GM12874 (cell line): ENCODE measurements around the gene SMAD1.

Experiments used
- TF ChIP-seq, protein P1 (sequence below): IDR thresholded peaks from 2 replicates; pipeline ENCODE4 v1.5.1; 2011; ENCODE audit warnings: low read depth, mild to moderate bottlenecking, control low read depth, low read length, moderate library complexity; ENCODE audit not compliant: insufficient read depth

SMAD1 gene

DNA sequence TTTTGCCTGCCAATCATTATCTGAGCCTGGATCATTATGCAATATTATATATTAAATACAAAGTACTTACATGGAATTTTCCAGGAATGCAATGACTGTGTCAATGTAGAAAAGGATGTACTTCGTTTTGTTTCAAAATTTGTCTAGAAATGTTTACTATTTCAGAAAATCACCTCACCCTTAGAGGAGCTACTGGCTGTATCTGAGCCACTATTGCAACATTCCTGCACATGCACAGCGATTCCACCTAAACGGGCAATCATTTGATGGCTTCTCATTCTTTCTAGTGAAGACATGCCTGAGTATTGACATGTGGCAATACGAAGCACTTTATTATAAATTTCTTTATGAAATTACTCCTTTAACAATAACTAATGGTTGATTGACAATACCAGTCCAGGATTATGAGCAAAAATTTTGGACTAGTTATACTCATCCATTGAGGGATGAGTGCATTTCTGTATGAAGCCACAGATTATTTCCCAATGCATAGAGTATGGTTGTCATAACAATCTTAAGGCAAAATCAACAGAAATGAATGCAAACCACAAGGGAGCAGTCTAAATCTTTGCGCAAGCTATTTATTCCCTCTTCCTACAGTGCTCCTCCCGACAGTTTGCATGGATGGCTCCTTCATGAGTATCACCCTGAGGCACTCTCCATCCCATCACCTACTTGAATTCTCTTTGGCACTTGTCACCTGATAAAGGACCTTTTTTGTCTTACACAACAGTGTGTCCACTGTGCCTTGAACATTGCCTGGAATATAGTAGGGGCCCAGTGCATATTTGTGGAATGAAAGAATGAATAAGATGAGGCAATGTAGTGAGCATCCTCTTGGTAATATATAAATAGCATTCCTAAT lies 101.8 kb downstream of the SMAD1 start:
- TF ChIP-seq, protein P1, sequence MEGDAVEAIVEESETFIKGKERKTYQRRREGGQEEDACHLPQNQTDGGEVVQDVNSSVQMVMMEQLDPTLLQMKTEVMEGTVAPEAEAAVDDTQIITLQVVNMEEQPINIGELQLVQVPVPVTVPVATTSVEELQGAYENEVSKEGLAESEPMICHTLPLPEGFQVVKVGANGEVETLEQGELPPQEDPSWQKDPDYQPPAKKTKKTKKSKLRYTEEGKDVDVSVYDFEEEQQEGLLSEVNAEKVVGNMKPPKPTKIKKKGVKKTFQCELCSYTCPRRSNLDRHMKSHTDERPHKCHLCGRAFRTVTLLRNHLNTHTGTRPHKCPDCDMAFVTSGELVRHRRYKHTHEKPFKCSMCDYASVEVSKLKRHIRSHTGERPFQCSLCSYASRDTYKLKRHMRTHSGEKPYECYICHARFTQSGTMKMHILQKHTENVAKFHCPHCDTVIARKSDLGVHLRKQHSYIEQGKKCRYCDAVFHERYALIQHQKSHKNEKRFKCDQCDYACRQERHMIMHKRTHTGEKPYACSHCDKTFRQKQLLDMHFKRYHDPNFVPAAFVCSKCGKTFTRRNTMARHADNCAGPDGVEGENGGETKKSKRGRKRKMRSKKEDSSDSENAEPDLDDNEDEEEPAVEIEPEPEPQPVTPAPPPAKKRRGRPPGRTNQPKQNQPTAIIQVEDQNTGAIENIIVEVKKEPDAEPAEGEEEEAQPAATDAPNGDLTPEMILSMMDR = no peak

DNA sequence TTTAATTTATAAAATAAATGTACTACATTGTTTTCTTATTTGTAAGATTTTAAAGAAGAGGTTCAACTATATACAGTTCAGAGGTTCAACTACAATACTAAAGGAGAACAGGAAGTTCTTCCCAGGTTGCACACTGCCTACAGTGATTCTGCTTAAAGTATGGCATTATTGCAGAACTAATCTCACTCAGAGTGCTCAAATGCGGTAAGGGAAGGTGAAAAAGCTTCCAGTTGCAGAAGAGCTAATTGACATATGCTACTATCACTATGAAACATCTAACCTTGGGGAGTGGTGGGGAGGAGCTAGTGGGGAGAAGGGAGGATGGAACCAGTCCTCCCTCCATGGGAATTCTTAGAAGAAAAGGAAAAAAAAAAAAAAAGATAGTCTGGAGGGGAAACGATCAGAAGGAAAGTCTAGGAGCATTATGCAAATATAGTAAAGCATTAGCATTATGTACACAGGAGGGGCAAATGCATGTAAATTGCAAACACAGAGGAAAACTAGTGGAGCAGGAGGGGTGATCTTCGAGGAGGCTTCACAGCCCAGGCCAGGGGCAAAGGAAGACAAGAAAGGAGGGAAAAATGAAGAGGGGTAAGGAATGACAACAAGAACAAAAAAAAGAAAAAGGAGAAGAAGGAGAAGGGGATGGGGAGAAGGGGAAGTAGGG lies 105.6 kb downstream of the SMAD1 start:
- TF ChIP-seq, protein P1 = no peak

DNA sequence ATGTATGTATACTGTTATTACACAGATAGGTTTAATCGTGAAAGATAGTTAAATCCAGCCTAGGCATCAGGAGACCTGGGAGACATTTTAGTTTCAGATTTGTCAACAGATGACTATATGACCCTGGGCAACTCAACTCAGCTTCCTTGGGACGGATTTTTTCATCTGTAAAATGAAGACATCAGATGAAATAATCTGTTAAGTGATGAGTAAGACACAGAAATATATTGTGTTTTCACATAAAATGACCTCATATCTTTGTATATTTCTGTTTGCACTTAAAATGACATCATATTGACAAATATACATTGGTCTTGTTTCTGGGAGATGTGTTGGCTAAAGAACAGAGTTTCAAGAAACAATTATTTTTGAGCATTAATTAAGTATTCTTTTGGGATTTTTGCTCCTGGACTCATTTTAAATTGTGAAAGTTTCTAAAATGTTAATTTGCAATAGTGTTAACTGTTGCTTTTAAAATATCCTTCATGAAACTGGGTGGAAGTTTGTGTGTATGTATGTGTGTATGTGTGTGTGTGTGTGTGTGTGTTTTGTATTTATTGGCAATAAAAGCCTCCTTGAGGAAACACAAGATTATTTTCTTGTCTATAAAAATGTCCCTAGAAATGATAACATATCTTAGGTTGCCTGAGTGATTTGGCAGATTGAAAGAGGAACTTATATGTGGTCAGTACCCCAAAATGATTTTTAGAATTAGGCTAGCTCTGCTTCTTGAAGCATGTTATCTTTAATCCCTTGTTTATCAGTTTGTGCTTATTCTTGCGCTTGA lies 108.5 kb downstream of the SMAD1 start:
- TF ChIP-seq, protein P1 = no peak

DNA sequence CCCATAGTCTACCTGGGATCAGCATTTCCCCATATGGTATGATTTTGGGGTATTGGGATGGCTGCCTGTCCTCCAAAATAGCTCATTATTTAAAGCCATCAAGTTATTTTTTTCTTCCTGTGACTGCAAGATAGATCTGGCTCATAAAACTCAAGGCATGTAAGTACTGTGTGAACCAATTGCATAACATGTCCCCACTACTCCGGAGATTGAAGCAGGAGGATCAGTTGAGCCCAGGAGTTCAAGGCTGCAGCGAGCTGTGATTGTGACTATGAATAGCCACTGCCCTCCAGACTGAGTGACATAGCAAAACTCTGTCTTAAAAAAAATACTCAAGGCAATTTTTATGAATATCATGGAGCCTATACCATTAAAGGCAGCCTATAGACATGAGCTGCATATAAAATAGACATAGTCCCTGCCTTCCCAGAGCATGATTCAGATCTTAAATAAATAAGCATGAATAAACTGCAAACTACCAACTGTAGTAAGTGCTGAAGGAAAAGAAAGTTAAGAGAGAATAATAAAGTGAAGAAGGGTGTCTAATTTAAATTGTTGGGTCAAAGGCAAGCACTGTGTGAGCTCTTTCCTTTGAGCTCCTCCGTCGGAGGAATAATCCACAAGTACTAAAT lies 120.6 kb downstream of the SMAD1 start:
- TF ChIP-seq, protein P1 = no peak

DNA sequence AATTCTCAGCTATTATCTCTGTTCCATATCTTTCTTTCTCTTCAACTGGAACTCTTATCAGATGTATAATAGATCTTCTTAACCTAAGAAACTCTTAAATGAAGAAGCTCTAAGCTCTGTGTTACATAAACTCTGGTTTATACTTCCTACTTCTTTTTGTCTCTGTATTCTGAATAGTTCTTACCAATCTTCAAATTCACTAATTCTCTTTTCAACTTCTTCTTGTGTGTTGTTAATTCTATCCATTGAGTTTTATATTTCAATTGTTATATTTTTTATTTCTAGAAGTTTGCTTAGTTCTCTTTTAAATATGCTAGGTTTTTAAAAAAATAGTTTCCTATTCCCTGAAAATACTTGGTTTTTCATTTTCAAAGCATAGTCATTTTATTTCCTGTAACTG lies 124.3 kb downstream of the SMAD1 start:
- TF ChIP-seq, protein P1 = no peak
